ENCODE results near the gene NUP160. TPM values are rescaled to one million over a fixed set of nuclear protein-coding genes. Genes with fewer than 3 reads are reported as not detected.
A peak's percentile ranks its signal among the peaks of the same experiment; 100 is the strongest.
"Not testable (repeated sequence)": the region's sequence is repeated elsewhere in the genome, so short reads cannot be mapped to it uniquely, and the experiment has no call there.

Gene NUP160
- total RNA-seq, 1 donor from 2014 or later: 28.3 TPM

- no peaks in the 10 kb centered on the region for H3K9me3 Mint-ChIP-seq (ENCODE audit: unreplicated experiment)
Observed at GRCh38 chr11:47867823-47868222, 19.7 kb upstream of the NUP160 start.

GRCh38 chr11:47866892-47867291, 18.7 kb upstream of the NUP160 start:
- H3K4me1 Mint-ChIP-seq (ENCODE audit: unreplicated experiment): peaks cover 45% of the 10 kb centered on the region
- DNase-seq (ENCODE audit: extremely low spot score, unreplicated experiment); H3K36me3 Mint-ChIP-seq (ENCODE audit: unreplicated experiment); H3K4me3 Mint-ChIP-seq (ENCODE audit: unreplicated experiment); H3K27me3 Mint-ChIP-seq (ENCODE audit: unreplicated experiment); H3K9me3 Mint-ChIP-seq (ENCODE audit: unreplicated experiment); H3K27ac Mint-ChIP-seq (ENCODE audit: unreplicated experiment): not testable (repeated sequence)

More at GRCh38 chr11:47867823-47868222, 19.7 kb upstream of the NUP160 start:
- H3K27me3 Mint-ChIP-seq (ENCODE audit: unreplicated experiment): no peaks in the 10 kb centered on the region
- no peak for TF ChIP-seq CTCF (IDR thresholded peaks at IDR 0.05)
- H3K4me3 Mint-ChIP-seq (ENCODE audit: unreplicated experiment): no peak overlapping the region
- no peak for DNase-seq (ENCODE audit: extremely low spot score, unreplicated experiment)
- H3K4me1 Mint-ChIP-seq (ENCODE audit: unreplicated experiment): peaks cover 41% of the 10 kb centered on the region
- no peaks in the 10 kb centered on the region for H3K36me3 Mint-ChIP-seq (ENCODE audit: unreplicated experiment)
- no peak overlapping the region for H3K27ac Mint-ChIP-seq (ENCODE audit: unreplicated experiment)

GRCh38 chr11:47864901-47865300, 16.8 kb upstream of the NUP160 start:
- Mint-ChIP-seq H3K36me3 (ENCODE audit: unreplicated experiment) (no peaks in the 10 kb centered on the region), H3K9me3 (ENCODE audit: unreplicated experiment) (no peaks in the 10 kb centered on the region), H3K4me1 (ENCODE audit: unreplicated experiment) (peaks cover 41% of the 10 kb centered on the region), H3K27me3 (ENCODE audit: unreplicated experiment) (no peaks in the 10 kb centered on the region), H3K4me3 (ENCODE audit: unreplicated experiment) (peak overlapping the region; percentile 53), H3K27ac (ENCODE audit: unreplicated experiment) (peak overlapping the region; percentile 73)
- no peak for DNase-seq (ENCODE audit: extremely low spot score, unreplicated experiment)
- TF ChIP-seq CTCF (IDR thresholded peaks at IDR 0.05): no peak

- no peak for DNase-seq (ENCODE audit: extremely low spot score, unreplicated experiment)
- Mint-ChIP-seq H3K9me3 (ENCODE audit: unreplicated experiment) (no peaks in the 10 kb centered on the region), H3K4me3 (ENCODE audit: unreplicated experiment) (no peak overlapping the region), H3K4me1 (ENCODE audit: unreplicated experiment) (peaks cover 33% of the 10 kb centered on the region), H3K27me3 (ENCODE audit: unreplicated experiment) (no peaks in the 10 kb centered on the region), H3K36me3 (ENCODE audit: unreplicated experiment) (no peaks in the 10 kb centered on the region), H3K27ac (ENCODE audit: unreplicated experiment) (peak overlapping the region; percentile 87)
- no peak for TF ChIP-seq CTCF (IDR thresholded peaks at IDR 0.05)
Observed at GRCh38 chr11:47863898-47864430, 15.8 kb upstream of the NUP160 start.

- no peak for TF ChIP-seq CTCF (IDR thresholded peaks at IDR 0.05)
- no peaks in the 10 kb centered on the region for H3K9me3 Mint-ChIP-seq (ENCODE audit: unreplicated experiment)
- H3K27me3 Mint-ChIP-seq (ENCODE audit: unreplicated experiment): no peaks in the 10 kb centered on the region
- DNase-seq (ENCODE audit: extremely low spot score, unreplicated experiment): no peak
- H3K36me3 Mint-ChIP-seq (ENCODE audit: unreplicated experiment): no peaks in the 10 kb centered on the region
- no peak overlapping the region for H3K4me3 Mint-ChIP-seq (ENCODE audit: unreplicated experiment)
- H3K4me1 Mint-ChIP-seq (ENCODE audit: unreplicated experiment): peaks cover 35% of the 10 kb centered on the region
- H3K27ac Mint-ChIP-seq (ENCODE audit: unreplicated experiment): peak overlapping the region; percentile 87
Observed at GRCh38 chr11:47863189-47863897, 15.2 kb upstream of the NUP160 start.

All from osteocyte (in vitro differentiated cells).